ENCODE results near the gene SAMD11.
"Not testable (repeated sequence)": the region's sequence is repeated elsewhere in the genome, so short reads cannot be mapped to it uniquely, and the experiment has no call there.

The SAMD11 gene

DNA sequence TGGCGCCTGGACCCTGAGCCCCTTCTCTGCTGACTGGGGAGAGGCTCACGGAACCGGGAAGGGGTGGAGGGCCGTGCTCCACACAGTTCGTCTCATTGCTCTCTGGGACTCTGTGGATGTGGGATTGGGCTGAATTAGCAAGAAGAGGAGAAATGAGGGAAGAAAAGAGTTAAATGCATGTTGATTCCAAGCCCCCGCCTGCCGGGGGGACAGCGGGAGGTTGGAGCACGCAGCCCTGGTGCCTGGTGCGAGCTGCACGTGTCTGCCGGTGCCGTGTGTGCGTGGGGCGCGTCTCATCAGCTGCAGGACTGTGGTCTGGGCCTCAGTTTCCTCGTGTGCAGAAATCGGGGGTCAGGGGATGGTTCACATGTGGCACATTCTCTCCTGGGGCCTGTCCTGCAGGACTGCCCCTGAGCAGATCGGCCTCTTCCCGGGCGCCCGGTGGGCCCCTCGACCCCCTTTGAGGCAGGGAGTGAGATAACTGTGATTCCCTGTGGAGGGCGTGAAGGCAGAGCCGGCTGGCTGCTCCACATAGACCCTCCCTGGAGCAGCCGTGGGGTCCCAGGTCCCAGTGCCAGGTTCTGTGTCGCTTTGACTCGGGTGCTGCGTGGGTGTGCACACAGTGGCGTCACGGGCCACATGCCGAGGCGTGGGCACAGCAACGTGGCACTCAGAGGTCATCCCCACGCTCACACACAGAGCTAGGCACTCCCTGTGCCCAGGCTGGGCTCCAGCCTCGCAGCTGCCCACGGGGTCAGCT, 11.4 kb downstream of the SAMD11 start:
- DNase-seq = no peak

DNA sequence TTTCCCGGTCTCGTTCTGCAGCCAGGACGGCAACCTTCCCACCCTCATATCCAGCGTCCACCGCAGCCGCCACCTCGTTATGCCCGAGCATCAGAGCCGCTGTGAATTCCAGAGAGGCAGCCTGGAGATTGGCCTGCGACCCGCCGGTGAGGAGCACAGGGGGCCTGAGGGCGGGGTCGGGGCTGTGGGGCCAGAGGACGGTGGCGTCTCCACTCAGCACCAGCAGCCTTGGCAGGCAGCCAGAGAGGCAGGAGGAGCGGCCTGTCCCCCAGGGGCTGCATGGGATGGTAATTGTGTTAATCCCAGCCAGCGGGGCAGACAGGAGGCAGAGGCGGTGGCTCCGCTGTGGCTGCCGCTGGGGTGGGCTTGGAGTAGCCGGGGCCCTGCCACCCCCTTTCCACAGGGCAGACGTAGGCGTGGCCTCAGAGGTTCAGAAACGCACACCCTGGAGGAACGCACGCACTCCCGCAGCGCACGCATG, 12.1 kb downstream of the SAMD11 start:
- DNase-seq = no peak

DNA sequence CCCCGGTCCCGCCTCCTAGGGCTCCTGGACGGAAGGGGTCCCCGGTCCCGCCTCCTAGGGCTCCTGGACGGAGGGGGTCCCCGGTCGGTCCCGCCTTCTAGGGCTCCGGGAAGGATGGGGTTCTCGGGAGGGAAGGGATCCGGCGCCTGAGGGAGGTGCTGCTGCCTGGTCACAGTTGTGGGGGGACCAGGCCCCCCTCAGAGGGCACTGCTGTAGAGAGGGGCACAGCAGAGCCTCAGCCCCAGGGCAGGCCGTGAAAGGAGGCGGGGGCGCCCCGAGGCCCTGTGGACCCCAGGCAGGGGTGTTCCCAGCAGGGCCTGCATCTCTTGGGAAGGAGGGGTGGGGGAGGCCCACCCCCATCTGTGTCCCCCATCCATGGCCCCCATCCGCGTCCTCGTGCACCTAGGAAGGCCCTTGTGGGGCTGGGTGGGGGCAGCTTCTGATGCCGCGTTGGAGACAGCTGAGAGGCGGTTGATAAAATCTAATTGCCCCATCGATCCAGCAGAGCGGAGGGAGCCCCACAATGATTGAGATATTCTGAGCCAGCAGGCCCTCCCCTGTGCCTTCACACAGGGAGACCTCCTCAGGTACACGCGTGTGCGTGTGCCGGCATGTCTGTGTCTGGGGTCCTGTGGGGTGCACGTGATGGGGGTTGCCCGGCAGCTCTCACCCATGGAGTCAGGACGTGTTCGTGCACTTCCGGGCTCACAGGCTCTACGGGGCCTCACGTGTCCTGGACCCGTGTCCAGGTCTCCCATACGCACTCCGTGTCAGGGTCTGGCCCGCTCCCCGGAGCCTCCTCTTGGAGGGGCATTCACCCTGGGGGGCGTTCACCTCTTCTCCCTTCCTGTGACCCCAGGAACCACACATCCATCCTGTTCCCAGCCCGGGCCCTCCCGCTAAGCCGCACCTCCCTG, 12.9 kb downstream of the SAMD11 start:
- DNase-seq = no peak

DNA sequence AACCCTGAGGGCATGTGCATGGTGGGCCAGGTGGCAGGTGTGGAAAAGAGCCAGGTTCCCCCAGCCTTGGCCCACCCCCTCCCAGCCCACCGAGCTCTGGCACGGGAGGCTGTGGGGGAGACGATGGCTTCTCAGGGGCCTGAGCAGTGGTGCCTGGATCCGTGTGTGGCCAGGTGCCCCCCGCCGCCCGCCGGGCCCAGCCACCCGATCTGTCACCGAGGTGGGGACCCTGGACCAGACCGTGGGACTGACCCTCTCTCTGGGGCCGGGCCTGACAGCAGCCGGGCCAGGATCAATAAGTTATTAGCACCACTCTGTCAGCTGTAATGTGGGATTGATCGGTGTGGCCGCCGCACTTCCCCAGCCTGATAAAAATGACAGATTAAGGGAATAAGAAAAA, 13.8 kb downstream of the SAMD11 start:
- DNase-seq = no peak

DNA sequence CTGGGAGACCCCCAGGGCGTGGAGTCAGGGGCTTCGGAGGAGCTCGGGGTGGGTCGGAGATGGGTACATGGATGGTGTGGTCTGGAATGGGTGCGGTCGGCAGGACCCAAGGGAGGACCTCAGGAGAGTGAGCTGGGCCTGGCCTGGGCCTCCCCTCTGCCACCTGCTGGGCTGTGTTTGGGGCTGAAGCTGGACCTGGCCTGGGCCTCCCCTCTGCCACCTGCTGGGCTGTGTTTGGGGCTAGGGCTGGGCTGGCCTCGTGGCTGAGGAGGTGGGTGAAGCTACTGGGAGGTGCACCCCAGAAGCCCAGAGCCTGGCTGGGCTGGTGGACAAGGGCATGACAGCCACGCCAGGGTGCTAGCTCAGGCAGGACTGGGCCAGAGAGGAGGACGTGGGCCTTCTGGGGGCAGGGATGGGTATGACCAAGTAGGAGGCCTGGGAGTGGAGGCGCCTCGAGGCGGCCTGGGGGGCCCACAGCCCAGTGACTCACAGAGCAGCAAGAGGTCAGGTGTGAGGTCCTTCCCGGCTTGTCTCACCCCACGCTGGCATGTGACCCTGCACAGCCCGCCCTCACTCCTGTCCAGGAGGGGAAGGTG, 14.5 kb downstream of the SAMD11 start:
- no peak for DNase-seq

DNA sequence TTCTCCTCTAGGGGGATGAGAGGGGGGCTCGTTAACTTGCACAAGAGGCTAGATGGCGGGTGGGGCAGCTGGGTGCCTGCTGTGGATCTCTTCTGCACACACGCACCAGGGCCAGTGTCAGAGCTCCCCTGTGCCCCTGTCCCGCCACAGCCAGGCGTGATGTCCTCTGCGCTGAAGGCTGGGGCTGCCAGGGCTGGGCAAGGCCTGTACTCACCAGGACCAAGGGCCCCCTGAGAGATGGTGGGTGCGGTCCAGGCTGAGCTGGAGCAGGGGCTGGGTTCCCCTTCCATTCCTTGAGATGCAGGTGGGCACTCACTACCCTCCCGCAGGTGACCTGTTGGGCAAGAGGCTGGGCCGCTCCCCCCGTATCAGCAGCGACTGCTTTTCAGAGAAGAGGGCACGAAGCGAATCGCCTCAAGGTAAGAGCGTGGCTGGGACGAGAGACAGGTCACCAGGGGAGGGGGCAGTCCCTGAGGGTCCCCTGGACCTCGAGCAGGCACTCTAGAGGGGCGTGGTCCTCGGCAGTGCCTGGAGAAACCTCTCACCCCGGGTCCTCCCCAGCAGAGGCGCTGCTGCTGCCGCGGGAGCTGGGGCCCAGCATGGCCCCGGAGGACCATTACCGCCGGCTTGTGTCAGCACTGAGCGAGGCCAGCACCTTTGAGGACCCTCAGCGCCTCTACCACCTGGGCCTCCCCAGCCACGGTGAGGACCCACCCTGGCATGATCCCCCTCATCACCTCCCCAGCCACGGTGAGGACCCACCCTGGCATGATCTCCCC, 15.2 kb downstream of the SAMD11 start:
- DNase-seq = no peak

DNA sequence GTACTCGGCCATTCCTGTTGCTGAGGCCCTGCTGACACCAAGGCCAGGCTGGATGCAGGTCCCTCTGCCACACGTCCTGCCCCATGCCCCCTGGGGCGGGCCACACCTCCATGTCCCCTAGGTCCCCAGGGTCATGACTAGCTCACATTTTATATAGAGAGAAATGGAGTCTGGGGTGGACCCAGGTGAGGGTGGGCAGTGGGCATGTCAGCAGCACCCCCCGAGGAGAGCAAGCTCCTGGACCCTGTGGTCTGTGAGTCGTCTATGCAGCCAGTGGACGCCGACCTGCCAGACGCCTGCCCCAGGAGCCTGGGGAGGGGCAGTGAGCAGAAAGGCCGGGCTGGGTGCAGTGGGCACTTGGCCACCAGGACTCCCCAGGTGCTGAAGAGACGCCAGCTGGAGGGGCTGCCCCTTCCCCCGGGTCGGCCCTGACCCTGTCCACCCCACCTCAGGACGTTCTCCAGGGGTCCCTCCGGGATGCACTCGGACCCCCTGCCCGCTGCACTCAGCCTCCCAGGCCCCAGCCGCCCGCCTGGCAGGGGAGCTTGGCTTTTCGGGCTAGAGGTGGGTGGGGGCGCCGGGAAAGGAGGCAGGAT, 15.9 kb downstream of the SAMD11 start:
- DNase-seq = no peak

DNA sequence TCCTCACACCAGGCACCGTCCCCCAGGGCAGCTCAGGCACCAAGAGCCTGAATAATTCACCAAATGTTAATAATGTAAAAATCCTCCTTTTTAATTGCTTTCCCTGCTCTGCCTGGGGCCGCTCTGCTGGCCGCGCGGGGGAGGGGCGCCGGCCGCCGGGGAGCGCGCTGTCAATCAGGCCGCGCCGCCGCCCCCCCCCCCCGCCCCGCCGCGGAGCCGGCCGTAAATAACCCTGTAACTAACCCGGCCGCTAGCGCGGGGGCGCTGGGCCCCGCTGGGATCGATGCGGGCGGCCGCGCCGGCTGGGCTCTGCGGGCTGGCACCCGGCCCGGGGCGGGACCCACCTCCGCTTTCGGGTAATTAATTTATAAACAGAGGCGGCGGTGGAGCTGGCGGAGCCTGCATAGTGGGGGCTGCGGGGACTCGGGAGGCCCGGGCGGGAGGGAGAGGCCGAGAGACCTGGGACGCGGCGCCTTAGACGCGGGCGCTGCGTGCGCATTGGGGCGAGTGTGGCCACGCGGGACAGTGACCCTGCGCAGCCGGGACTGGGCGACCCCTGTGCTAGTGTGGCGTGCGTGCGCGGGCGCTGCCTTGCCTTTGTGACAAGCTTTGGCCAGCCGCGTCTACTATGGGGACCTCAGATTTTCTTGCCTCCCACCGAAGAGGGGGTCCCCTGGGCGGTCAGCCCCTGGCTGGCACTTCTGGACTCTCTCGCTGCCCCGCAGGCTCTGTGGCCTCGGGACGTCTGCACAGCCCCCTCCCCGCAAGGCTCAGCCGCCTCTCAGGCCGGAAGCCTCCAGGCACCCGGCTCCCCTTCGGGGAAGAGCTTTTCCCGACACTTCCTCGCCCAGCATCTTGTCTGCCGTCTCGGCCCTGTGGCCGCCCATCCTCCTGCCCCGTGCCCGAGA, 16.6 kb downstream of the SAMD11 start:
- peak; percentile 48 for DNase-seq

DNA sequence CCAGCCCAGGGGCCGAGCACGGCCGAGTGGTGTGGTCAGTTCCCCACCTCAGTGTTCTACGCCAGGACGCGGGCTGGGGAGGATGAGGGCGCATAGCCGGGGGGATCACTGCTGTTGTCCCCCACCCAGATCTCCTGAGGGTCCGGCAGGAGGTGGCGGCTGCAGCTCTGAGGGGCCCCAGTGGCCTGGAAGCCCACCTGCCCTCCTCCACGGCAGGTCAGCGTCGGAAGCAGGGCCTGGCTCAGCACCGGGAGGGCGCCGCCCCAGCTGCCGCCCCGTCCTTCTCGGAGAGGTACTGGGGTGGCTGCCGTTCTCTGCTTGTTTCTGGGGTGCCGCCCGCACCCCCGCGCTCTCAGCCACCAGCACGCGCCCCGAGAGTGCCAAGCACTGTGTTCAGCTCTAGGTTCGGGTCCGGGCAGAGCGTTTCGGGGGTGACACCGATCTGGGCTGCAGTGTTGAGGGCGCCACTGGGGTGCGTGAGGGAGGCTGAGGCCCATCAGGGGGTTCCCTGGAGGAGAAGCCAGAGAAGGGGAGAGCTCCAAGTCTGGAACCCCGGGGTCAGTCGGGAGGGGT, 17.4 kb downstream of the SAMD11 start:
- DNase-seq = no peak

DNA sequence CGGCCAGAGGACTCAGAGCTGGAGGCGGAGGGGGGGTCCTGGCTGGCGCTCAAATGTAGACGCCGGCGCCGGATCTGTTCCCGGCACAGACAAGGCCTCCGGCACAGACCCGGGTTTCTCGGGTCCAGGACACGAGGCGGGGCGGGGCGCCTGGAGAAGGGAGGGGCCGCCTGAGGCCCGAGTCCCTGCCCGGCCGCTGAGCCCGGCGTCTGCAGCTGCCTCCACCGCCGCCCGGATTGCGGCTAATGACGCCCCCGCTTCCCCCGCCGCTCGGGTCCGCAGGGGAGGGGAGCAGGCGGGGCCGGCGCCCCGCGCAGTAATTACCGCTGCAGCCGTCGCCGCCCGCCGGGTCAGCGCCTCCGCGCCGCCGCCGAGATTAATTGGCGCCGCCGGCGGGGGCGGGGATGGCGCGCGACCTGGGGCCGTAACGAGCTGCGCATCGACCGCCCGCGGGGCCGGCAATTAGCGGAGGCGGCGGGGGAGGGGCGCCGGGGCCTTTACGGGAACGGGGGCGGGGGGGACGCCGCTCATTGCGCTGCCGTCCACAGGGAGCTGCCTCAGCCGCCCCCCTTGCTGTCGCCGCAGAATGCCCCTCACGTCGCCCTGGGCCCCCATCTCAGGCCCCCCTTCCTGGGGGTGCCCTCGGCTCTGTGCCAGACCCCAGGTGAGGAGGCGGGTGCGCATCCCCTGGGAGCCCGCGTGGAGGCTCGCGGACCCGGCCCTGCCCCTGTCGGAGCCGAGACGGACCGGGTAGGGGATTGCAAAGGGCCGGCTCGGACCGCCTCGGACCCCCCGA, 18.1 kb downstream of the SAMD11 start:
- no peak for DNase-seq

DNA sequence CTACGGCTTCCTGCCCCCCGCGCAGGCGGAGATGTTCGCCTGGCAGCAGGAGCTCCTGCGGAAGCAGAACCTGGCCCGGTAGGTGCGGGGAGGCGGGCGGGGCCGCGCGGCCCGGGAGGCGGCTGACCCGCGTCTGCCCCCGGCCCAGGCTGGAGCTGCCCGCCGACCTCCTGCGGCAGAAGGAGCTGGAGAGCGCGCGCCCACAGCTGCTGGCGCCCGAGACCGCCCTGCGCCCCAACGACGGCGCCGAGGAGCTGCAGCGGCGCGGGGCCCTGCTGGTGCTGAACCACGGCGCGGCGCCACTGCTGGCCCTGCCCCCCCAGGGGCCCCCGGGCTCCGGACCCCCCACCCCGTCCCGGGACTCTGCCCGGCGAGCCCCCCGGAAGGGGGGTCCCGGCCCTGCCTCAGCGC, 18.7 kb downstream of the SAMD11 start:
- DNase-seq = no peak

DNA sequence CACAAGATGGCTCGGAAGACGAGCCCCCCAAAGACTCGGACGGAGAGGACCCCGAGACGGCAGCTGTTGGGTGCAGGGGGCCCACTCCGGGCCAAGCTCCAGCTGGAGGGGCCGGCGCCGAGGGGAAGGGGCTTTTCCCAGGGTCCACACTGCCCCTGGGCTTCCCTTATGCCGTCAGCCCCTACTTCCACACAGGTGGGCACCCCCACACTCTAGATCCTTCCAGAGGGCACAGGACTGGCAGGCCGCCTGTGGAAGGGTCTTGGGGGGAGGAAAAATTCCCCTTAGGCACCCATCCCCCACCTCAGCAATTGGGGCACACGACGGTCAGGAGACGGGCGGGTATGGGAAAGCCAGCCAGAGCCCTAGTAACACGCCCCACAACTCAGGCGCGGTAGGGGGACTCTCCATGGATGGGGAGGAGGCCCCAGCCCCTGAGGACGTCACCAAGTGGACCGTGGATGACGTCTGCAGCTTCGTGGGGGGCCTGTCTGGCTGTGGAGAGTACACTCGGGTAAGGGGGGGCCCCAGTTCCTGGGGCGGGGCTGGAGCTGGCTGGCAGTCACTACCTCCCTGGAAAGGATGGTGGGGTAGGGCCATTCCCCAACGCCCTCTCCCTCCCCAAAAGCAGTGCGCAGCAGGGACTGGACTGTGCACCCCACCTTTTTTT, 19.3 kb downstream of the SAMD11 start:
- no peak for DNase-seq

DNA sequence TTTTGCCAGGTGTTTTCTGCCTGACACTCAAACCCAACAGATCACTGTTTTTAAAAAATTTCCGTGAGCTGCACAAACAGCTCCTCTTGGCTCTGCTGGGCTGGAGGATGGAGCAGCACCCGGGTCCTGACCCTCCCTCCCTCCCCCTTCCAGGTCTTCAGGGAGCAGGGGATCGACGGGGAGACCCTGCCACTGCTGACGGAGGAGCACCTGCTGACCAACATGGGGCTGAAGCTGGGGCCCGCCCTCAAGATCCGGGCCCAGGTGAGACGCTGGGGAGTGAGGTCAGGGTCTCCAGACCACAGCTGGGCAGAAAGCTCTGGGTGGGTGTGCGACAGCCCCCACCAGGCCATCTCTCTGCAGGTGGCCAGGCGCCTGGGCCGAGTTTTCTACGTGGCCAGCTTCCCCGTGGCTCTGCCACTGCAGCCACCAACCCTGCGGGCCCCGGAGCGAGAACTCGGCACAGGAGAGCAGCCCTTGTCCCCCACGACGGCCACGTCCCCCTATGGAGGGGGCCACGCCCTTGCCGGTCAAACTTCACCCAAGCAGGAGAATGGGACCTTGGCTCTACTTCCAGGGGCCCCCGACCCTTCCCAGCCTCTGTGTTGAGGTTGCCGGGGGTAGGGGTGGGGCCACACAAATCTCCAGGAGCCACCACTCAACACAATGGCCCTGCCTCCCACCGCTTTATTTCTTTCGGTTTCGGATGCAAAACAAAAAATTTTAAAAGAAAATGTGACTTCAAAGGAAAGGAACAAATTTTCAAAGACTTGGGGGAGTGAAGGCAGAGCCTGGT, 20.0 kb downstream of the SAMD11 start:
- DNase-seq = no peak

DNA sequence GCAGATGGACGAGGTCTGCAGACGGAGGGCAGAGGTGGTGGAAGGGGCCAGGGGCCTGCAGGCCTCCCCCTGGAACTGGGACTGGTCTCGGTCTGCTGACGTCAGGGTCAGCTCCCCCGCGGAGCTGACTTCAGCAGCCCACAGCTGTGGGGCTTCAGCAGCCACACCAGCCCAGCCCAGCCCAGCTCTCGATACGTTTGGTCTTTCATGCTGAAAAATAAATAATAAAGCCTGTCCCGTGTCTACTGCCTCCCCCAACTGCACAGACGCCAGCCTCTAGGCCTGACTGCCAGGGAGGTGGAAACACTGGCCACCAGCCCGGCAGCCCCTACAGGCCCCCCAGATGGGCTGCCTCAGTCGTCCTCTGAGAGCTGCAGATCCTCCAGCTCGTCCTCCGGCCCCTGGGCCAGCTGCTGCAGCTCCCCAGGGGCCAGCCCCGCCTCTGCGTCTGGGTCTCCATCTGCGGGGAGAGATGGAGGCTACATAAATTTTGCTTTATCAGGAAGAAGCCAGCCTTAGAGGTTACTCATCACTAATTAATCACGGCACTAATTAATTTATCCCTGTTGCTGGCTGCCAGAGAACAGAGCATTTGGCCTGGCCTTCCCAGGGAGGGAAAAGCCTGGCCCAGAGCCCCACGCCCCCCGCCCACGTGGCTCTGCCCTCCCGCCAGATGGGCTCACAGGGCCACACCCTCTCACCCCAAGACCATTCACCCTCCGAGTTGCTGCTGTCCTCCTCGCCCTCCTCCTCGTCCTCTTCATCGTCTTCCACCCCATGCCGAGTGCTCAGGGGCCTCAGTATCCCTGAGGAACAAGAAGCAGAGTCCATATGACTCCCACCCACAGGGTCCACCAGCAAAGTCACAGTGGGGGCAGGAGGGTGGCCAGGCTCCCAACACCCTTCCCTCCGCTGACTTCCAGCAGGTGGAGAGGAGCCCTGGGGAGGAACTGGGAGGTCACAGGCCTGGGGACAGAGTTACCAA, 20.9 kb downstream of the SAMD11 start:
- no peak for DNase-seq

DNA sequence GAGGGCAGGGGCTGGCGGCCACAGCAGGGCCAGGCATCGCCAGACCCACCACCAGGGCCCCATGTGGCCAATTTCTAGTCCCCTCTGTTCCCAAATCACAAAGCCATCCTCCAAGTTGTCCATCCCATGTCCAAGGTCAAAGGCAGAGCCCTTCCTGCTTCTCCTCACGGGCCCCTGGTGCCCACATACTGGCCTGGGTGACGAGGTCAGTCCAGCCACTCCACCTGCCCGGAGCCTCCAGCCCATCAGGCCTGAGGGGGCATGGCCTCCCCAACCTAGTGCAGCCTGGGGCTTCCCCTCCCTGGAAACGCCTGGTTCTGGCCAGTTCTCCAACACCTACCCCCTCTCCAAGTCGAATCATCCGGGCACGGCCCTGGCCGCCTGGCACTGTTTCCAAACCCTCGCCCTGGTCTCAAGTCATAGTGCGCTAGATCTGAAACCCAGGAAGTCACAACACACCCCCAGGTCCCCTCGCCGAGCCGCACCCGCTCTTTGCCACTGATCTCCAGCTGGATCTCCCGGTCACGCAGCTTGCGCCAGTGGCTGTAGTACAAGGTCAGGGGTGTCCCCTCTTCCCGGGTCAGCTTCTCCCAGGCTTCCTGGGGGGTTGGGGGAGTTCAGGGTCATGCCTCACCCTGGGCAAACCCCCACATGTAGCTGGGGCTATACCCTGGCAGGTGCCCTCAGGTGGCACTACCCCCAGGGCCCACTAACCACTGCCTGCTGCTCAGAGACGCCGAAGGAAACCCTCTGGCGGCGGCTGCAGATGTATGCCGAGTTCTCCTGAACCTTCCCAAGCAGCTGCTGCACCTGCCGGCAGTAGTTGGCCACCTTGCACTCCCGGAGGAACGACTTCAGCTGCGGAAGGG, 22.2 kb downstream of the SAMD11 start:
- DNase-seq = no peak

DNA sequence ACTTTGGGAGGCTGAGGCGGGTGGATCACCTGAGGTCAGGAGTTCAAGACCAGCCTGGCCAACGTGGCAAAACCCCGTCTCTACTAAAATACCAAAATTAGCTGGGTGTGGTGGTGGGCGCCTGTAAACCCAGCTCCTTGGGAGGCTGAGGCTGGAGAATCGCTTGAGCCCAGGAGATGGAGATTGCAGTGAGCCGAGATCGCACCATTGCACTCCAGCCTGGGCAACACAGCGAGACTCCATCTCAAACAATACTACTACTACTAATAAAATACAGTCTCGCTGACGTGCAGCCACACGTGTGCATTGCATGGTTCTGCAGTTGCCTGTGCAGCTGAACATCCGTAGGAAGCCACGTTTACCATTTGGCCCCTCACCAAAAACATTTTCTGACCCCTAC, 23.1 kb downstream of the SAMD11 start:
- not testable (repeated sequence) for DNase-seq

Measured in NCI-H1048 (cell line).